ENCODE measurements around the gene METRNL.

- TF ChIP-seq POLR2AphosphoS5 (IDR thresholded peaks at IDR 0.05; ENCODE audit: low read depth, low read length) (no peak), SIN3A (IDR thresholded peaks at IDR 0.05; ENCODE audit: borderline replicate concordance, insufficient read depth, low read length) (no peak)
Measured at GRCh38 chr17:83137523-83137922, 58.1 kb downstream of the METRNL start.
